ENCODE measurements around the gene STIM2.
"Not testable (repeated sequence)": the region's sequence is repeated elsewhere in the genome, so short reads cannot be mapped to it uniquely, and the experiment has no call there.

STIM2 gene

GRCh38 chr4:26950446-26950845 is 89.8 kb downstream of the STIM2 start:
- no peak for DNase-seq (ENCODE audit: low read depth in 2 of 2, low spot score in 1 of 2)

DNA sequence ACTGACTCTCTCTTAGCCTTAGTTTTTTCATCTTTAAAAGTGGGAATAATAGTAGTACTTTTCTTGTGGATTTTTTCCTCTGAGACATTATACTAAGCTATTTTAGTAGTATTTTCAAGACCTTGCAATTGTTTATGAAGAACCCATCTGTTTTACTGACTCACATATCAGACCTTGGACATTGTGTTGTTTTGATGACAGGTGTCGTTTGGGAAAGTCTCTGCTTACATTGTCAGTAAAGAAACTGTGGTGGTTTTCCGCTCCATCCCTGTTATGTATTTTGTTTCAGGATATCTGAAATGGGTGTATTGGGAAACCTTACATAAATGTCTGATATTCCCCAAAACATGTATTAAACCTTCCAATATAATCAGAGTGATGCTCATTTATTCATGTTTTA is 92.2 kb downstream of the STIM2 start:
- no peak for DNase-seq (ENCODE audit: low read depth in 2 of 2, low spot score in 1 of 2)

DNA sequence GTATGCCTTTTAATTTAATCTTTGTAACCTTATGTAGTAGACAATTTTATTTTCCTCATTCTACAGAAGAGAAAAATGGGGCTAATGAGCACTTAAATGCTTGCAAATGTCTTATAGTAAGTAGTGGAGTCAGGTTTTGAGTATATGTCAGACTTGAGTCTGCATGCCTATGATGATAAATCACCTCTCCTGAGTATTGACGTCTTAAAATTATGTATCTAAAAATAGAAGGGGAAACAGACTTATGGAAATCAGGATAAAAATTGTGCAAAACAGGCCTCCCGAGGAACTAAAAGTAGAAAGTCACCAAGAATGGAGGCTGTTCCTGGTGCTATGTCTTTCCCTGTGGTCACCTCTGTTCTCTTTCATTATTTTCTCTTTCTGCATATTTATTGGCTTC is 92.7 kb downstream of the STIM2 start:
- DNase-seq (ENCODE audit: low read depth in 2 of 2, low spot score in 1 of 2): no peak

DNA sequence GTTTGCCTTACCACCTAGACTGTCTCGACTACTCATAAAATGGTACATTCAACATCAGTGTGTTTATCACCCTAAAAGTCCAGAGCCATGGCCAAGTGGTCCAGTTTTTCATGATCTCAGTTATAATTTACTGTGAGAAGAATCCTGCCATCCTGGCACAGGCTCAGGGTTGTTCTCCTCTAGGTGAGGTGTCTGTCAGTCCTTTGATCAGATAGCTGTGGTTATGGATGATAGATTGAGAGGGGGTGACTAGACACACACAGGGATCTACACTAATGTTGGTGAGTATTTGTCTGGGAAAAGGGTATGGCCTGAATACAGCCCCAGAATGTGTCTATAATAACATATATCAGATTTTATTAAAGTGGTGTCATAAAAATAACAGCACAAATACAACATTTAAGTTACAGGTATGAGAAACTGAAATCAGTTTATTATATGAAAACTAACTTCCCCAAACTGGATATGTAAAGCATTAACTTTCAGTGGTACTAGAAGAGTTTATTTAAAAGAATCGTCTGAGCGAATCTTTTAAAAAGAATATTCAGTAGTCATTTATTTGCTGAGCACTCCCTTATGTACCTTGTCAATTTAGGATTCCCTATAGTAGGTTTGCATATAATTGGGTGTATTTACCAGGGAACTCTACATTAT is 93.3 kb downstream of the STIM2 start:
- no peak for DNase-seq (ENCODE audit: low read depth in 2 of 2, low spot score in 1 of 2)

GRCh38 chr4:26955241-26955640 is 94.6 kb downstream of the STIM2 start:
- DNase-seq (ENCODE audit: low read depth in 2 of 2, low spot score in 1 of 2): no peak

DNA sequence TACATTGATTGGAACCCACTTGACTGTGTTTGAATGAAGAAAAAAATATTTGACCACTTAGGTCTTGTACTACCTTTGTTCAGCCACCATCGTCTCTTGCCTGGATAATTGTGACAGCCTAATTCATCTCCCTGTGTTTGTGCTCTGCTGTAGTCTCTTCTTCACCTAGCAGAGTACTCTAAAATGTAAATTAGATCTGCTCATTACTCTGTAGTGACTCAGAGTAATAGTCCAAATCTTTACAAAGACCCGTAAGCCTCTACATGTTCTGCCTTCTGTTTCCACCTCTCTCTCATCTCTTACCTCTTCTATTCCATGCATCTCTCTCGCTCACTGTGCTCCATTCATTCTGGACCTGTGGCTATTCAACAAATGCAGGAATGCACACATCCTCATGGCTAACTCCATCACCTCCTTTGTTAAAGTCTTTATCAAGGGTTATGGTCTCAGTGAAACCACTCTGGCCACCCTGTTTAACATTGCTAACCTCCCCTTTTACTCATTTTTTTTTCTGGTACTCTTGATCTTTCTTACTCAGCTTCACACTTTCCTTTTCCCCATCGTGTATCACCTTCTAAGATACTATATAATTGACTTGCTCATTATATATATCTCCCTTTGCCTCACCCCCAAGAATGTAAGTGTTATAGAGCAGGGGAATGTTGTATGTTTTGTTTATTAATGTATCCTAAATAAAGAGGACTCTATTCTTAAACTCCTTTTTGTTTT is 98.4 kb downstream of the STIM2 start:
- DNase-seq (ENCODE audit: low read depth in 2 of 2, low spot score in 1 of 2): no peak

GRCh38 chr4:26959654-26960047 is 99.0 kb downstream of the STIM2 start:
- no peak for DNase-seq (ENCODE audit: low read depth in 2 of 2, low spot score in 1 of 2)

DNA sequence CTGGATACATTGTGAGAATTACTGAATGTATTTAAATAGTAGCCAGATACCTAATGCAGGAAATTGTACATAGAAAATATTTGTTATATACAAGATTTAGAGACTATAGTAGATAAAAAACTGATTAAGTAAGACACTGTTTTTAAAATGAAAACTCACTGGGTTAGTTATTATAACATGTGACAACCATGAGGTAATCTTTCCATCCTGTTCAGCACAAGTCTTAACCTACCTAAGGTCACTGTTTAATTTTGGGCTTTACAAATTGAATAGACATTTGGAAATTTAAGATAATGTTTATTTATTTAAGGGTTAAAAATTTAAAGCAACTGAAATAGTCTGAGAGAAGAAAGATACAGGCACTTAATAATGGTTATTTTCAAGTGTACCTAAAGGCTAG is 102.1 kb downstream of the STIM2 start:
- DNase-seq (ENCODE audit: low read depth in 2 of 2, low spot score in 1 of 2): no peak

- no peak for DNase-seq (ENCODE audit: low read depth in 2 of 2, low spot score in 1 of 2)
Measured at GRCh38 chr4:26964512-26964911, 103.9 kb downstream of the STIM2 start.

DNA sequence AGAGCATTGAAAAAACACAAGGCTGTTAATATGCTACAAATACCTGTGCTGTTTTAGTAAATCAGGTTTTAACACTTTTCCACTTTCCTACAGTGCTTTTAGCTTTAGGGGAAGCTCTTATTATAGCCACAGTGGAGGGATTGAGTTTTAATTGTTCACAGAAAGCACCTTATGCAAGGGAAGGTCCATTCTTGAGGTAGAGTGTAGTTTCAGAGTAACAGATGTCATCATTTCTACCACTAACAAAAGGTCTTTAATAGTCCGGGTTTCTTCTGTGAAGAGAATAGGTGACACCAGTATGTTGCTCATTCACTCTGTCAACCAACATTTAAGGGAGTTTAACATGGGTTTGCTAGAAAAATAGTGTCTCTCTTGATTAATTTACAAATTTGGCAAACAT is 104.4 kb downstream of the STIM2 start:
- no peak for DNase-seq (ENCODE audit: low read depth in 2 of 2, low spot score in 1 of 2)

- not testable (repeated sequence) for DNase-seq (ENCODE audit: low read depth in 2 of 2, low spot score in 1 of 2)
Measured at GRCh38 chr4:26975464-26976181, 115.0 kb downstream of the STIM2 start.

DNA sequence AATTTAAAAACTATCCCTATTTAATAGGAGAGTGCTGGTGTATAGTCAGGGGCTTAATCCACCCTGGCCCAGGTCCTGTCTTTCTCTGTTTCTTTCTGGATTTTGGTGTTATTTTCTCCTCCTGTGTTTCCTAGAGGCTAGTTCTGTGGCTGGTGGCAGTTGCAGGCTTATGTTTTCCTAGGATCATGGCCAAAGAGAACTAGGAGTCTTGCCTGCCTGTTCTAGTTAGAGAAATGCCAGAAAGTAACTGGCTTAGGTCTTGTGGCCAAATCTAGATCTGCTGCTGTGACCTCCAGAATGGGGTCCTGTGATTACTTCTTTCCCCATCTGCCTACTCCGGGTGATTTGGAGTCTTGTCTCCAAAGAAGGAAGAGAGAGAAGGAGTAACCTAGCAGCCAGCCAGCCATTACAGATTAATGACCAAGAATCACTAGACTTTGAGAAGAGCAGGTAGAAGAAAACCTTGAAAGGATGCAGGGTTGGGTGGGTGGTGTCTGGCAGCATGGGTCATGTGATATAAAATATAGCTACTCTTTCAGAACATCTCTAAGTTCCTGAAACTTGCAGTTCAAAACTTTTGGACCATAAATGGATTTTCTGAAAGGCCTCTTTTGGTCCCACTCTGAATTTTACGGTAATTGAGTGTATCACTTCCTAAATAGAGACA is 117.9 kb downstream of the STIM2 start:
- no peak for DNase-seq (ENCODE audit: low read depth in 2 of 2, low spot score in 1 of 2)

DNA sequence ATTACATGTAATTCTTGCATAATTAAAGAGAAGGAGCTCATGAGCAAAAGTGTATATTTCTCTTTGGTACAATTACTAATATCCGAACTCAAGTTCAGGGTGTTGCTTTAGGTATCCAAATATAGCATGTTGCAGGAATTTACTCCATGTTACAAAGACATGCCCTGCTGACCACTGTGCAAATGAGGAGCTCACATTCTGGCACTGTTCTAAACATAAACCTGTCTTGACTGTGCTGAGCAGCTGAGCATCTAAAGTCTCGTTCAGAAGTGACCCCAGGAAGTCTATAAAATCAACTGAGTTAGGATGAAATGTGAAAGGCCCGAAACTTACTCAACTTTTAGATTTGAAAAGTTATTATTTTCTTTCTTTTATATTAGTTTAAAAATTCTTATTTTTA is 124.3 kb downstream of the STIM2 start:
- DNase-seq (ENCODE audit: low read depth in 2 of 2, low spot score in 1 of 2): no peak

DNA sequence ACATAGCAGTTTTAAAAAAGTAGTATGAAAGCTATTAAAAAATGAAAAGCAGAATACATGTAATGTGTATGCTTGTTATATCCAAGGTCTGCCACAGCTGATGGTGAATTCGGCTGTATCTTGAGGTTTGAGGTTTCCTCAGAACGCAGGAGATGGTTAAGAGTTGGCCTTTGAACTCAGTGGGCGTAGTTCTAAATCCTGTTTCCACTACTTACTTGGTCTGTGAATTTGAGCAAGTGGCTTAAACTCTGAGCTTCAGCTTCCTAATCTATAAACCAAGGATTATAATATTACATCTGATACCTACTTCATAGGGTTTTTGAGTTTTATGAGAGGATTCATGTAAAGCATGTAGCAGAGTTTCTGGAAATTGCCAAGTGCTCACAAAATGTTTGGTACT is 125.2 kb downstream of the STIM2 start:
- DNase-seq (ENCODE audit: low read depth in 2 of 2, low spot score in 1 of 2): no peak

GRCh38 chr4:26987191-26987590 is 126.5 kb downstream of the STIM2 start:
- DNase-seq (ENCODE audit: low read depth in 2 of 2, low spot score in 1 of 2): no peak

- DNase-seq (ENCODE audit: low read depth in 2 of 2, low spot score in 1 of 2): no peak
Measured at GRCh38 chr4:26991057-26991456, 130.4 kb downstream of the STIM2 start.

DNA sequence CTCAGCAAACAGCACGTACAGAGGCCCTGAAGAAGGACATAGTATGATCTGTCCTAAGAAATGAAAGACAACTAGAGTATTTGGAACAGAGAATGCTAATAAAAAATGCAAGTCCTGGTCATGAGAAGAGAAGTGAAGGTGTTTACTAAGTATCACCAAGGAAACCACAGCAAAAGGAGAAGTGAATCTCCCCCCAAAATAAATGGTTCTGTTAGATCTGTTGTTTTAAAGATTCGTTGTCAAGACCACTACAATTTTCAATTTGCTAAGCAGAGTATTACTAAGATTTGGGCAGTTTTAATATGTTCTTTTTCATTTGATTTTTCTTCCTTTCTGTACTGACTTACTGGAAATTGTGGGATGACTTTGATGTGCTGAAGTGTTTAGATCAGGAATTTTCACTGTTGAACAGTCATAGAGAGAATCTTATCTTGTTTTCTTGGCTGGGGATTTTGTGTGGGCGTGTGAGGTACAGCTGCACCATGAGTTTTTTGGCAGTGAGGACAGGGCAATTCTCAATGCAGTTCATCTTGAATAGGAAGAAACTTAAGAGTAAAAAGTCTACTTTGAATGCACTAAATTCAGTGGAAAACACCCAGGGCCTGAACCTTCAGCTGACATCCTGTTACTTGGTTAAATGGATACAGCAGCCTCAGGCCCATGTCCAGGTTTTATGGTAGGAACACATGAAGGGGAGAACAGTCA is 132.2 kb downstream of the STIM2 start:
- no peak for DNase-seq (ENCODE audit: low read depth in 2 of 2, low spot score in 1 of 2)

GRCh38 chr4:26993539-26993938 is 132.9 kb downstream of the STIM2 start:
- DNase-seq (ENCODE audit: low read depth in 2 of 2, low spot score in 1 of 2): no peak

- no peak for DNase-seq (ENCODE audit: low read depth in 2 of 2, low spot score in 1 of 2)
Measured at GRCh38 chr4:26993967-26994366, 133.3 kb downstream of the STIM2 start.

DNA sequence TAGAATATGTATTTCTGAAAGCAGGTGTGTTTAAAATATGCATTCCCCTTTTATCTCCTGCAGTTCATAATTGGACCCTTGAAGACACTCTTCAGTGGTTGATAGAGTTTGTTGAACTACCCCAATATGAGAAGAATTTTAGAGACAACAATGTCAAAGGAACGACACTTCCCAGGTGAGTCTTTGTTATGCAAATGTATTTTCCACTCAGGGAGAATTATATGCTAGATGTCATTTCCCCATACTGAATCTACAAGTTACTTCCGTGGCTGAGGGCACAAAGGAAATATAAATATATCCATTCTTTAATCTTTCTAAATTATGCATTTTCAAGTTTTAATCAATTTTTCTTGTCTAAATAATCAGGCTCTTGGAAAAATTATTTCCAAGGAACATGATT is 134.7 kb downstream of the STIM2 start:
- no peak for DNase-seq (ENCODE audit: low read depth in 2 of 2, low spot score in 1 of 2)

- no peak for DNase-seq (ENCODE audit: low read depth in 2 of 2, low spot score in 1 of 2)
Measured at GRCh38 chr4:26996745-26997144, 136.1 kb downstream of the STIM2 start.

Data from stimulated activated CD8-positive, alpha-beta memory T cell treated with anti-CD3 and anti-CD28 coated beads, Interleukin-4, amount 100 ng/mL, for 4 hours (primary cell).